Measurements from ENCODE around the gene NRIP3.

- TF ChIP-seq CTCF (IDR thresholded peaks at IDR 0.05; ENCODE audit: insufficient read depth, low read length) (no peak), REST (IDR thresholded peaks at IDR 0.05; ENCODE audit: insufficient replicate concordance, low read depth) (no peak), POLR2AphosphoS5 (IDR thresholded peaks at IDR 0.05; ENCODE audit: low read depth) (no peak)
Measured at GRCh38 chr11:8942518-8943066, 61.2 kb downstream of the NRIP3 start, which contains the start of gene ASCL3.
